Liver (tissue), 9 donors: Measurements from ENCODE around the gene DNM3. TPM values are rescaled to one million over a fixed set of nuclear protein-coding genes. Genes with fewer than 3 reads are reported as not detected.

Experiments
- DNase-seq: peaks from one replicate; pipeline ENCODE4 v3.0.0-alpha.2; 2017; ENCODE audit warnings: low spot score
- H3K27ac ChIP-seq, 2 donors: one replicate each; pipeline ENCODE4 v1.7.0; 2013; ENCODE audit warnings: inconsistent platforms in 2 of 2, low read length in 2 of 2, control low read depth in 1 of 2, low read depth in 1 of 2, mild to moderate bottlenecking in 1 of 2
- H3K27me3 ChIP-seq, 4 donors: one replicate each; pipeline versions ENCODE4 v1.6.1 to v1.7.0; 2013; ENCODE audit warnings: low read length in 3 of 4, inconsistent platforms in 1 of 4, mild to moderate bottlenecking in 1 of 4, moderate library complexity in 1 of 4; ENCODE audit not compliant: control insufficient read depth in 4 of 4, insufficient read depth in 4 of 4
- H3K36me3 ChIP-seq, 4 donors: one replicate each; pipeline versions ENCODE4 v1.6.1 to v1.7.0; 2013; ENCODE audit warnings: low read length in 3 of 4, mild to moderate bottlenecking in 3 of 4, low read depth in 1 of 4, moderate library complexity in 1 of 4; ENCODE audit not compliant: control insufficient read depth in 4 of 4, insufficient read depth in 3 of 4
- H3K4me1 ChIP-seq, 4 donors: one replicate each; pipeline versions ENCODE4 v1.6.1 to v1.7.0; 2013; ENCODE audit warnings: low read length in 3 of 4, mild to moderate bottlenecking in 3 of 4, moderate library complexity in 1 of 4; ENCODE audit not compliant: control insufficient read depth in 4 of 4, insufficient read depth in 4 of 4
- H3K4me3 ChIP-seq, 3 donors: one replicate each; pipeline versions ENCODE4 v1.6.1 to v1.7.0; 2013; ENCODE audit warnings: low read length in 3 of 3, control low read depth in 1 of 3, low read depth in 1 of 3, mild to moderate bottlenecking in 1 of 3
- H3K9ac ChIP-seq, 2 donors: one replicate each; pipeline ENCODE4 v1.7.0; 2013; ENCODE audit warnings: low read length in 2 of 2, mild to moderate bottlenecking in 2 of 2, moderate library complexity in 2 of 2, control low read depth in 1 of 2, low read depth in 1 of 2
- H3K9me3 ChIP-seq, 4 donors: one replicate each; pipeline versions ENCODE4 v1.6.1 to v1.7.0; 2013; ENCODE audit warnings: low read length in 3 of 4; ENCODE audit not compliant: control insufficient read depth in 4 of 4
- EGR1 ChIP-seq, 2 donors: IDR thresholded peaks; 2 replicates each; pipeline ENCODE4 v1.6.1; 2016 to 2018; ENCODE audit warnings: antibody characterized with exemption in 2 of 2, low read depth in 2 of 2
- FOXA1 ChIP-seq: IDR thresholded peaks from 2 replicates; pipeline ENCODE4 v1.6.1; 2016; ENCODE audit warnings: antibody characterized with exemption
- FOXA2 ChIP-seq: IDR thresholded peaks from 2 replicates; pipeline ENCODE4 v1.6.1; 2016; ENCODE audit warnings: antibody characterized with exemption
- GABPA ChIP-seq, 2 donors: IDR thresholded peaks in 1 of 2; conservative IDR thresholded peaks in 1 of 2; 2 replicates each; pipeline ENCODE4 v1.6.1; 2016; ENCODE audit warnings: antibody characterized with exemption in 2 of 2, mild to moderate bottlenecking in 1 of 2, moderate library complexity in 1 of 2
- HNF4G ChIP-seq: IDR thresholded peaks from 2 replicates; pipeline ENCODE4 v1.6.1; 2016; ENCODE audit warnings: antibody characterized with exemption
- JUND ChIP-seq, 2 donors: IDR thresholded peaks; 2 replicates each; pipeline ENCODE4 v1.6.1; 2016; ENCODE audit warnings: antibody characterized with exemption in 2 of 2
- NR2F2 ChIP-seq: IDR thresholded peaks from 2 replicates; pipeline ENCODE4 v1.6.1; 2016; ENCODE audit warnings: antibody characterized with exemption
- RXRA ChIP-seq, 2 donors: IDR thresholded peaks; 2 replicates each; pipeline ENCODE4 v1.6.1; 2017 to 2018; ENCODE audit warnings: antibody characterized with exemption in 2 of 2, mild to moderate bottlenecking in 1 of 2
- SP1 ChIP-seq: IDR thresholded peaks from 2 replicates; pipeline ENCODE4 v1.6.1; 2018; ENCODE audit warnings: antibody characterized with exemption, mild to moderate bottlenecking
- TAF1 ChIP-seq: conservative IDR thresholded peaks from 2 replicates; pipeline ENCODE4 v1.6.1; 2016; ENCODE audit warnings: antibody characterized with exemption, mild to moderate bottlenecking
- YY1 ChIP-seq: IDR thresholded peaks from 2 replicates; pipeline ENCODE4 v1.6.1; 2016; ENCODE audit warnings: antibody characterized with exemption, mild to moderate bottlenecking
- ZBTB33 ChIP-seq: IDR thresholded peaks from 2 replicates; pipeline ENCODE4 v1.6.1; 2016; ENCODE audit warnings: antibody characterized with exemption
- WGBS: extraction: QIAGEN DNeasy Blood & Tissue Kit; methylation state at CpG from one replicate; pipeline ENCODE4 v1.1.7; 2013; 5-methylcytosine and 5-hydroxymethylcytosine counted together
- polyA plus RNA-seq, 2 donors: library from polyadenylated mRNA; stranded (reverse) in 1 of 2; unstranded in 1 of 2; fragments of 200-250 nt in 1 of 2; fragments of >200 nt in 1 of 2; fragmentation: Nextera tagmentation in 1 of 2; extraction: Ambion mirVana in 1 of 2; gene quantifications; one replicate each; pipeline versions ENCODE4 v1.2.1 to v1.2.3, GENCODE V29; 2013 to 2015
- total RNA-seq, 2 donors: library from RNA; depleted of rRNA; stranded (reverse); fragments of >200 nt; gene quantifications; one replicate each; pipeline ENCODE4 v1.2.3, GENCODE V29; 2014
- TF ChIP-seq, protein P1 (sequence below): IDR thresholded peaks from 2 replicates; pipeline ENCODE4 v1.6.1; 2016; ENCODE audit warnings: antibody characterized with exemption
- TF ChIP-seq, protein P2 (sequence below): IDR thresholded peaks from 2 replicates; pipeline ENCODE4 v1.6.1; 2016; ENCODE audit warnings: antibody characterized with exemption
- TF ChIP-seq, protein P3 (sequence below): IDR thresholded peaks from 2 replicates; pipeline ENCODE4 v1.6.1; 2016; ENCODE audit warnings: antibody characterized with exemption, mild to moderate bottlenecking
- TF ChIP-seq, protein P4 (sequence below): fragments of 150-350 bp; IDR thresholded peaks from 2 replicates; pipeline ENCODE4 v1.5.1; 2017; ENCODE audit warnings: improper control_type of control experiment, low read depth, low read length; ENCODE audit not compliant: missing input control
- donor health status: healthy.
- donor health status: healthy.
- donor health status: healthy.
- donor health status: healthy.
- donor health status: healthy.

The DNM3 gene
- total and polyA plus RNA-seq, 4 donors = 0.08 to 3.2 (median 1.0) TPM

- no peak for DNase-seq
- H3K36me3 ChIP-seq = no peaks in the 10 kb centered on the region
- WGBS = 92% methylated on average over 1 of the region's 1 CpG
- no peak overlapping the region for H3K27ac ChIP-seq
- H3K4me3 ChIP-seq = no peak overlapping the region
- no peak for TF ChIP-seq FOXA1
- TF ChIP-seq NR2F2 = no peak
- TF ChIP-seq, protein P1, sequence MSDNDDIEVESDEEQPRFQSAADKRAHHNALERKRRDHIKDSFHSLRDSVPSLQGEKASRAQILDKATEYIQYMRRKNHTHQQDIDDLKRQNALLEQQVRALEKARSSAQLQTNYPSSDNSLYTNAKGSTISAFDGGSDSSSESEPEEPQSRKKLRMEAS = no peak
- TF ChIP-seq JUND (IDR thresholded peaks at IDR 0.05) = no peak
- TF ChIP-seq SP1 = no peak
- no peak for TF ChIP-seq RXRA (IDR thresholded peaks at IDR 0.05)
- TF ChIP-seq, protein P2, sequence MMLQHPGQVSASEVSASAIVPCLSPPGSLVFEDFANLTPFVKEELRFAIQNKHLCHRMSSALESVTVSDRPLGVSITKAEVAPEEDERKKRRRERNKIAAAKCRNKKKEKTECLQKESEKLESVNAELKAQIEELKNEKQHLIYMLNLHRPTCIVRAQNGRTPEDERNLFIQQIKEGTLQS = no peak
- no peak for TF ChIP-seq TAF1
- no peak for TF ChIP-seq YY1
- no peak for TF ChIP-seq GABPA (IDR thresholded peaks at IDR 0.05 in 1 of 2, conservative IDR thresholded peaks at IDR 0.05 in 1 of 2)
- H3K9ac ChIP-seq = no peak overlapping the region
- H3K27me3 ChIP-seq = no peaks in the 10 kb centered on the region
- no peaks in the 10 kb centered on the region for H3K9me3 ChIP-seq
- H3K4me1 ChIP-seq = no peaks in the 10 kb centered on the region
These were observed 400.2 kb downstream of the DNM3 start for GRCh38 chr1:172241540-172241939.

DNA sequence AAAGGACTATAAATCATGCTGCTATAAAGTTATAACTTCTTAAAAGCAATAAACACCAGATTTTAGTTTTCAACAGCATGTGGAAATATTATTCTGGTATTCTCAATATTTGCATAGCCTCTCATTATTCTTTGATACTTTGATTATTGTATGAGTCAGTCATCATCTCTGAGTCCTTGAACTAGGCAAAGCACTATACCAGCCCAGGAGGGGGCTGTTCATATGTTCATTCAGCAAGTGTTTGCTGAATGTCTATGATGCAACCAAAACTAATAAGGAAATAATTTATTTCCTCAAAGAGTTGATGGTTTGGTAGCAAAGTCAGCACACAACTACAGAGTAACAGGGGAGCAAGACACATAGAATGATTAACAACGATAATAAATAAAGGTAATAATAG lies 403.6 kb downstream of the DNM3 start:
- no peak for DNase-seq
- no peaks in the 10 kb centered on the region for H3K9me3 ChIP-seq
- H3K27ac ChIP-seq = no peak overlapping the region
- no peaks in the 10 kb centered on the region for H3K36me3 ChIP-seq
- TF ChIP-seq NR2F2 = no peak
- TF ChIP-seq TAF1 = no peak
- no peak for TF ChIP-seq ZBTB33
- TF ChIP-seq, protein P3, sequence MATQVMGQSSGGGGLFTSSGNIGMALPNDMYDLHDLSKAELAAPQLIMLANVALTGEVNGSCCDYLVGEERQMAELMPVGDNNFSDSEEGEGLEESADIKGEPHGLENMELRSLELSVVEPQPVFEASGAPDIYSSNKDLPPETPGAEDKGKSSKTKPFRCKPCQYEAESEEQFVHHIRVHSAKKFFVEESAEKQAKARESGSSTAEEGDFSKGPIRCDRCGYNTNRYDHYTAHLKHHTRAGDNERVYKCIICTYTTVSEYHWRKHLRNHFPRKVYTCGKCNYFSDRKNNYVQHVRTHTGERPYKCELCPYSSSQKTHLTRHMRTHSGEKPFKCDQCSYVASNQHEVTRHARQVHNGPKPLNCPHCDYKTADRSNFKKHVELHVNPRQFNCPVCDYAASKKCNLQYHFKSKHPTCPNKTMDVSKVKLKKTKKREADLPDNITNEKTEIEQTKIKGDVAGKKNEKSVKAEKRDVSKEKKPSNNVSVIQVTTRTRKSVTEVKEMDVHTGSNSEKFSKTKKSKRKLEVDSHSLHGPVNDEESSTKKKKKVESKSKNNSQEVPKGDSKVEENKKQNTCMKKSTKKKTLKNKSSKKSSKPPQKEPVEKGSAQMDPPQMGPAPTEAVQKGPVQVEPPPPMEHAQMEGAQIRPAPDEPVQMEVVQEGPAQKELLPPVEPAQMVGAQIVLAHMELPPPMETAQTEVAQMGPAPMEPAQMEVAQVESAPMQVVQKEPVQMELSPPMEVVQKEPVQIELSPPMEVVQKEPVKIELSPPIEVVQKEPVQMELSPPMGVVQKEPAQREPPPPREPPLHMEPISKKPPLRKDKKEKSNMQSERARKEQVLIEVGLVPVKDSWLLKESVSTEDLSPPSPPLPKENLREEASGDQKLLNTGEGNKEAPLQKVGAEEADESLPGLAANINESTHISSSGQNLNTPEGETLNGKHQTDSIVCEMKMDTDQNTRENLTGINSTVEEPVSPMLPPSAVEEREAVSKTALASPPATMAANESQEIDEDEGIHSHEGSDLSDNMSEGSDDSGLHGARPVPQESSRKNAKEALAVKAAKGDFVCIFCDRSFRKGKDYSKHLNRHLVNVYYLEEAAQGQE = no peak
- TF ChIP-seq HNF4G = no peak
- TF ChIP-seq FOXA1 = no peak
- no peak for TF ChIP-seq YY1
- no peak for TF ChIP-seq FOXA2
- TF ChIP-seq, protein P4, sequence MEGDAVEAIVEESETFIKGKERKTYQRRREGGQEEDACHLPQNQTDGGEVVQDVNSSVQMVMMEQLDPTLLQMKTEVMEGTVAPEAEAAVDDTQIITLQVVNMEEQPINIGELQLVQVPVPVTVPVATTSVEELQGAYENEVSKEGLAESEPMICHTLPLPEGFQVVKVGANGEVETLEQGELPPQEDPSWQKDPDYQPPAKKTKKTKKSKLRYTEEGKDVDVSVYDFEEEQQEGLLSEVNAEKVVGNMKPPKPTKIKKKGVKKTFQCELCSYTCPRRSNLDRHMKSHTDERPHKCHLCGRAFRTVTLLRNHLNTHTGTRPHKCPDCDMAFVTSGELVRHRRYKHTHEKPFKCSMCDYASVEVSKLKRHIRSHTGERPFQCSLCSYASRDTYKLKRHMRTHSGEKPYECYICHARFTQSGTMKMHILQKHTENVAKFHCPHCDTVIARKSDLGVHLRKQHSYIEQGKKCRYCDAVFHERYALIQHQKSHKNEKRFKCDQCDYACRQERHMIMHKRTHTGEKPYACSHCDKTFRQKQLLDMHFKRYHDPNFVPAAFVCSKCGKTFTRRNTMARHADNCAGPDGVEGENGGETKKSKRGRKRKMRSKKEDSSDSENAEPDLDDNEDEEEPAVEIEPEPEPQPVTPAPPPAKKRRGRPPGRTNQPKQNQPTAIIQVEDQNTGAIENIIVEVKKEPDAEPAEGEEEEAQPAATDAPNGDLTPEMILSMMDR = no peak
- no peak for TF ChIP-seq EGR1 (IDR thresholded peaks at IDR 0.05; ENCODE audit: low read depth in 2 of 2)
- TF ChIP-seq, protein P1 = no peak
- TF ChIP-seq SP1 = no peak
- TF ChIP-seq GABPA (IDR thresholded peaks at IDR 0.05 in 1 of 2, conservative IDR thresholded peaks at IDR 0.05 in 1 of 2) = no peak
- H3K4me3 ChIP-seq = no peak overlapping the region
- no peaks in the 10 kb centered on the region for H3K4me1 ChIP-seq
- no peaks in the 10 kb centered on the region for H3K27me3 ChIP-seq
- no peak overlapping the region for H3K9ac ChIP-seq
- 92% methylated on average over 1 of the region's 1 CpG for WGBS
